Measurements from ENCODE around the gene RCSD1.

Gene RCSD1

DNA sequence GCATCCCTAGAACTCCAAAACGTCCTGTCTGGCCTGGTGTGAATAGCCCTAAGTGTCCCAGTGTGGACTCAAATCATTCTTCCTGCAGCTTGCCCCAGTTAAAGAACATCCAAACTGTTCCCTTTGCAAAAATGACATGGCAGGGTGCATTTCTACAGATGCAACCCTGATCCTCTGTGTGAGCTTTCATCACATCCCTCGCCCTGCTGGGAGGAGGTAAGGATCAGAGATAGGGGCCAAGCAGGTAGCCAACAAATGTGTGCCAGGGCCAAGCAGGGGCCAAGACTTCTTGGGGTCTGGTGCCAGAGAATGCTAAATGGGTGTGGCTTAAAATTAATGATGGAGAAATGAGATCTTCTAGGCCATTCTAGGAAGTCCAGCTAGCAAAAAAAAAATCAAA, 64.7 kb downstream of the RCSD1 start:
- Histone ChIP-seq H2AFZ (ENCODE audit: low read length) (no peak overlapping the region), H3K36me3 (ENCODE audit: insufficient read depth, low read length) (peaks cover 100% of the 10 kb centered on the region), H3K9me3 (ENCODE audit: low read length) (no peaks in the 10 kb centered on the region), H3K9me2 (ENCODE audit: low read depth, low read length) (no peaks in the 10 kb centered on the region), H3K4me1 (ENCODE audit: insufficient read depth, low read length, severe bottlenecking) (no peaks in the 10 kb centered on the region), H3K9ac (ENCODE audit: low read length) (no peak overlapping the region), H3K79me2 (ENCODE audit: insufficient read depth, low read length) (no peaks in the 10 kb centered on the region), H3K4me3 (ENCODE audit: low read depth, low read length, poor library complexity, severe bottlenecking) (no peak overlapping the region), H3K27me3 (ENCODE audit: insufficient read depth, low read length) (no peaks in the 10 kb centered on the region), H3F3A (ENCODE audit: insufficient read depth, low read length) (no peaks in the 10 kb centered on the region), H3K4me2 (ENCODE audit: low read length) (no peak overlapping the region), H4K20me1 (ENCODE audit: insufficient read depth, low read length) (no peaks in the 10 kb centered on the region), H3K27ac (ENCODE audit: low read depth, low read length, poor library complexity, severe bottlenecking) (no peak overlapping the region)
- no peak for TF ChIP-seq EZH2 (IDR thresholded peaks at IDR 0.05; ENCODE audit: borderline replicate concordance, low read length)
- TF ChIP-seq, protein P1, sequence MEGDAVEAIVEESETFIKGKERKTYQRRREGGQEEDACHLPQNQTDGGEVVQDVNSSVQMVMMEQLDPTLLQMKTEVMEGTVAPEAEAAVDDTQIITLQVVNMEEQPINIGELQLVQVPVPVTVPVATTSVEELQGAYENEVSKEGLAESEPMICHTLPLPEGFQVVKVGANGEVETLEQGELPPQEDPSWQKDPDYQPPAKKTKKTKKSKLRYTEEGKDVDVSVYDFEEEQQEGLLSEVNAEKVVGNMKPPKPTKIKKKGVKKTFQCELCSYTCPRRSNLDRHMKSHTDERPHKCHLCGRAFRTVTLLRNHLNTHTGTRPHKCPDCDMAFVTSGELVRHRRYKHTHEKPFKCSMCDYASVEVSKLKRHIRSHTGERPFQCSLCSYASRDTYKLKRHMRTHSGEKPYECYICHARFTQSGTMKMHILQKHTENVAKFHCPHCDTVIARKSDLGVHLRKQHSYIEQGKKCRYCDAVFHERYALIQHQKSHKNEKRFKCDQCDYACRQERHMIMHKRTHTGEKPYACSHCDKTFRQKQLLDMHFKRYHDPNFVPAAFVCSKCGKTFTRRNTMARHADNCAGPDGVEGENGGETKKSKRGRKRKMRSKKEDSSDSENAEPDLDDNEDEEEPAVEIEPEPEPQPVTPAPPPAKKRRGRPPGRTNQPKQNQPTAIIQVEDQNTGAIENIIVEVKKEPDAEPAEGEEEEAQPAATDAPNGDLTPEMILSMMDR (IDR thresholded peaks at IDR 0.05; ENCODE audit: low read length) = no peak

DNA sequence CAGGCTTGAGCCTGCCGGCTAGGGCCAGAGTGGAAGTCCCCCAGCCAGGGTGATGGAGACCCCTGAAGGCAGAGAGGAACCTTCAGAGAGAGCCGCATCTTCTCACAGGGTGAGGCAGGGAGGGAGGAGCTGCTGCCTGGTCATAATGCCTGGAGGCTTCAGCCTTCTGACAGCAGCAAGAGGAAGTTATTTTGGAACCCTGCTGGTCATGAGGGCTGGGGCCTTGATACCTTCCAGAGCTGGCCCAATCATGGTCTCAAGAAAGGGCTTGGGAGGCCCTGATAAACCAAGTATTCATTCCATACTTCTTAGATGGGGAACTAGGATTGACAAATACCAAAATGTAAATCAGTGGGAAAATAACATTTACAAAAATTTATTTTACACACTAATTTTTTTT, 65.1 kb downstream of the RCSD1 start:
- Histone ChIP-seq H3K9me3 (ENCODE audit: low read length) (no peaks in the 10 kb centered on the region), H3K4me1 (ENCODE audit: insufficient read depth, low read length, severe bottlenecking) (no peaks in the 10 kb centered on the region), H3K4me2 (ENCODE audit: low read length) (no peak overlapping the region), H3K79me2 (ENCODE audit: insufficient read depth, low read length) (no peaks in the 10 kb centered on the region), H3K4me3 (ENCODE audit: low read depth, low read length, poor library complexity, severe bottlenecking) (no peak overlapping the region), H4K20me1 (ENCODE audit: insufficient read depth, low read length) (no peaks in the 10 kb centered on the region), H3F3A (ENCODE audit: insufficient read depth, low read length) (no peaks in the 10 kb centered on the region), H2AFZ (ENCODE audit: low read length) (no peak overlapping the region), H3K9me2 (ENCODE audit: low read depth, low read length) (no peaks in the 10 kb centered on the region), H3K9ac (ENCODE audit: low read length) (no peak overlapping the region), H3K36me3 (ENCODE audit: insufficient read depth, low read length) (peaks cover 100% of the 10 kb centered on the region), H3K27me3 (ENCODE audit: insufficient read depth, low read length) (no peaks in the 10 kb centered on the region), H3K27ac (ENCODE audit: low read depth, low read length, poor library complexity, severe bottlenecking) (no peak overlapping the region)
- no peak for TF ChIP-seq EZH2 (IDR thresholded peaks at IDR 0.05; ENCODE audit: borderline replicate concordance, low read length)
- TF ChIP-seq, protein P1 (IDR thresholded peaks at IDR 0.05; ENCODE audit: low read length) = no peak

DNA sequence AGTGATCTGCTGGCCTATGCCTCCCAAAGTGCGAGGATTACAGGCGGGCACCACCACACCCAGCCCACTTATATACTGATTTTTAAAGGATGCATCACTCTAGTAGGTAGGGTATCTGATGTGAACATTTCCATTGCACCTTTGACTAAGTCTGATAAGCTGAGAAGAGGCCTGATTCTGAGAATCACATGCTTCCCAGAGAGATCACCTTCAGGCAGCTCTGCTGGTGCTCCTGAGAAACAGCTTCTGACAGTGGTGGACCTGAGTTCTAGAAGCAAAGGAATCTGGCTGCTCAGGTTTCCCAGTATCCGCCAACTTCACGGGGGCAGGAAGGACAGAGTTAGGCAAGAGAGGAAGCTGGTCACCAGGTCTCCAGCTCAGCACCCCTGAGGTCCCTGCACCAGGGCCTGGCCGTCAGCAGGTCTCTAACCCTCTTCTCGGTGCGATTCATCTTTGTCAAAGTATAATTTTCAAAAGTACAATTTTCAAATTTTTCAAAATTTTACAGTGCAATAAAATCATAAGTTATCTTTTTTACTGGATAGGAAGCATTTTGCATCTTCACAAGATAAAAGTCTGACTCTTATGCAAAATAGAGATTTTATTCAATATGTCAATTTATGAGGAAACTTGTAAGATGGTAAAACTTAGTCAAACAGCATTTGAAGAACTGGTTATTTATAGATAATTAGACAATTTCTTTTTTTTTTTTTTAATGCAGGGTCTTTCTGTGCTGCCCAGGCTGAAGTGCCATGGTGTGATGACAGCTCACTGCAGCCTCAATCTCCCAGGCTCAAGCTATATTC, 65.9 kb downstream of the RCSD1 start:
- Histone ChIP-seq H3F3A (ENCODE audit: insufficient read depth, low read length) (no peaks in the 10 kb centered on the region), H4K20me1 (ENCODE audit: insufficient read depth, low read length) (no peaks in the 10 kb centered on the region), H2AFZ (ENCODE audit: low read length) (no peak overlapping the region), H3K4me1 (ENCODE audit: insufficient read depth, low read length, severe bottlenecking) (no peaks in the 10 kb centered on the region), H3K9ac (ENCODE audit: low read length) (no peak overlapping the region), H3K79me2 (ENCODE audit: insufficient read depth, low read length) (no peaks in the 10 kb centered on the region), H3K27ac (ENCODE audit: low read depth, low read length, poor library complexity, severe bottlenecking) (no peak overlapping the region), H3K9me3 (ENCODE audit: low read length) (no peaks in the 10 kb centered on the region), H3K4me2 (ENCODE audit: low read length) (no peak overlapping the region), H3K27me3 (ENCODE audit: insufficient read depth, low read length) (no peaks in the 10 kb centered on the region), H3K36me3 (ENCODE audit: insufficient read depth, low read length) (peaks cover 98% of the 10 kb centered on the region), H3K4me3 (ENCODE audit: low read depth, low read length, poor library complexity, severe bottlenecking) (no peak overlapping the region), H3K9me2 (ENCODE audit: low read depth, low read length) (no peaks in the 10 kb centered on the region)
- TF ChIP-seq, protein P1 (IDR thresholded peaks at IDR 0.05; ENCODE audit: low read length) = no peak
- TF ChIP-seq EZH2 (IDR thresholded peaks at IDR 0.05; ENCODE audit: borderline replicate concordance, low read length) = no peak

Measured in OCI-LY1 (cell line).